Mucosa of descending colon (tissue), 3 donors: ENCODE results near the gene TMEM214. TPM values are rescaled to one million over a fixed set of nuclear protein-coding genes. Genes with fewer than 3 reads are reported as not detected.

Experiments used
- ATAC-seq: fragments of 200-7000 bp; cut with Tn5 transposase; one replicate; pipeline ENCODE4 v1.9.1; 2020; ENCODE audit warnings: mild to moderate bottlenecking, moderate library complexity
- DNase-seq, 3 donors: peaks; one replicate each; pipeline ENCODE4 v3.0.0-alpha.2; 2020
- H3K36me3 ChIP-seq: fragments of 200-600 bp; one replicate; pipeline ENCODE4 v1.8.0; 2021; ENCODE audit warnings: low read depth, mild to moderate bottlenecking
- H3K4me1 ChIP-seq: fragments of 200-600 bp; one replicate; pipeline ENCODE4 v1.8.0; 2021; ENCODE audit warnings: low read depth, mild to moderate bottlenecking
- H3K4me3 ChIP-seq: fragments of 200-600 bp; one replicate; pipeline ENCODE4 v1.8.0; 2021; ENCODE audit warnings: mild to moderate bottlenecking
- H3K9me3 ChIP-seq: fragments of 200-600 bp; one replicate; pipeline ENCODE4 v1.8.0; 2021; ENCODE audit warnings: mild to moderate bottlenecking
- CTCF ChIP-seq: fragments of 200-600 bp; IDR thresholded peaks from one replicate; pipeline ENCODE4 v1.8.0; 2022; ENCODE audit warnings: antibody characterized with exemption, mild to moderate bottlenecking
- intact Hi-C, 2 donors: fragments of 100-400 bp; cut with DNase I in 1 of 2; cut with micrococcal nuclease in 1 of 2; formaldehyde crosslinking; loops; one replicate each; pipeline versions ENCODE4 v1.11.0 to v1.11.1; 2022; cut with DNase I, micrococcal nuclease
- total RNA-seq, 3 donors: library from RNA; stranded (reverse); fragmentation: NEBNext Ultra II Directional in 2 of 3; extraction: Animal tissue kit (Norgen Biotek cat#: 25700) in 2 of 3; gene quantifications; one replicate each; pipeline versions ENCODE4 v1.2.1 to v1.2.4, GENCODE V29; 2021 to 2023
- donor health status: DM: no; HTN: no; CAD: no; lungs with moderate emphysema.
- donor health status: DM: no; HTN: no; CAD: no.
- donor health status: DM: no; HTN: yes; CAD: no.

TMEM214 gene
- total RNA-seq, 3 donors from 2014 or later = 78.9 to 93.3 (median 80.1) TPM

GRCh38 chr2:27000228-27000627, 32.5 kb upstream of the TMEM214 start:
- intact Hi-C loops = no loop called here
- DNase-seq (no peak), ATAC-seq (no peak)
- Histone ChIP-seq H3K4me1 (no peaks in the 10 kb centered on the region), H3K4me3 (no peak overlapping the region), H3K9me3 (no peaks in the 10 kb centered on the region), H3K36me3 (no peaks in the 10 kb centered on the region)
- no peak for TF ChIP-seq CTCF

DNA sequence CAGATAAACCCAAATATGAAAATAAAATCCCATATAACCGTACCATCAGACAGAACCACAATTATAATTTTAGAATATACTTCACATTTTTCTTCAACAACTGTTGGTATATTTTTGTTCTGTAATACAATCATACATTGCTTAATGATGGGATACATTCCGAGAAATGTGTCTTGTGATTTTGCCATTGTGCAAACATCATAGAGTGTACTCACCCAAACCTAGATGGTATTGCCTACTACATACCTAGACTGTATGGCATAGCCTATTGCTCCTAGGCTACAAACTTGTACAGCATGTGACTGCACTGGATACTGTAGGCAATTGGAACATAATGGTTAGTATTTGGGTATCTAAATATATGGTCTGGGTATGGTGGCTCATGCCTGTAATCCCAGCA, 31.8 kb upstream of the TMEM214 start:
- no peak overlapping the region for H3K4me3 ChIP-seq
- ATAC-seq (no peak), DNase-seq (no peak)
- no peaks in the 10 kb centered on the region for H3K4me1 ChIP-seq
- H3K36me3 ChIP-seq = no peaks in the 10 kb centered on the region
- intact Hi-C loops = no loop called here
- TF ChIP-seq CTCF = no peak
- H3K9me3 ChIP-seq = no peaks in the 10 kb centered on the region

GRCh38 chr2:27001950-27002349, 30.8 kb upstream of the TMEM214 start:
- no peaks in the 10 kb centered on the region for H3K4me1 ChIP-seq
- TF ChIP-seq CTCF = no peak
- H3K9me3 ChIP-seq = no peaks in the 10 kb centered on the region
- no peaks in the 10 kb centered on the region for H3K36me3 ChIP-seq
- intact Hi-C loops = no loop called here
- no peak for ATAC-seq
- H3K4me3 ChIP-seq = no peak overlapping the region
- no peak for DNase-seq

DNA sequence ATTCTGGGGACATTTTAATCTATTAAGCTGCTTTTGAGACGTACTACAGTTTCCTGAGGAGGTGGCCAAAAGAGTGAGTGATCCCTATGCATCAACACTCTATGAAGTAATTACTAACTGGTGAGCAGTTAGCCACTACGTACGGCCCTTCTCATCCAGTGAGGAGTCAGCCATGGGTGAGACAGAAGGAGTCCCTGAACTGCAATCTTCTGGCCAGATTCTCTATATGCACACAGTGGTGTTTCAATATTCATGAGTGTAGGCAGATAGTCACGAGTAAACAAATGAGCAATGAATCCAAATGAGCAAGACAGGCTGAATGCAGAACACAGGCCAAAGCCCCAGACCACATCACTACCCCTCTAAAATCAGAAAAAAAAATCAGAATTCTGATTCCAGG, 29.8 kb upstream of the TMEM214 start:
- no peak for ATAC-seq
- intact Hi-C loops = no loop called here

DNA sequence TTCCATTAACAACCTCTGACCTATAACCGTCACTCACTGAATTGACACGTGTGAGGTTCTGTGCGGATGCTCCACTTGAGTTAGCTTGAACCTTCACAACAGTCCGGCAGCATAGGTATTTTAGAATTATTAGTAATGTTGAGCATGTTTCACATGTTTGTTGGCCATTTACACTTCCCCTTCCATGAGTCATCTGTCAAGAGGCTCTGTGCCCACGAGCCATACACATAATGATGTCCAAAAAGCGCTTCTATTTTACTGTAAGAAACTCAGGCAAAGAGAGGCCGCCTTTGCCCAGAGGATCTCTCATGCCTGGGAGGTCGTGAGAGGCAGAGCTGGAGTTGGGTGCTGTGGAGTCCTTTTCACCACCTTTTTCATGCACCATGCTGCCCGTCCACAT, 28.9 kb upstream of the TMEM214 start:
- no peak for DNase-seq

More for the DNA sequence above, 29.8 kb upstream of the TMEM214 start:
- Histone ChIP-seq H3K36me3 (no peaks in the 10 kb centered on the region), H3K4me1 (no peaks in the 10 kb centered on the region), H3K9me3 (no peaks in the 10 kb centered on the region), H3K4me3 (no peak overlapping the region)
- TF ChIP-seq CTCF = no peak
- DNase-seq = no peak

More for the DNA sequence above, 28.9 kb upstream of the TMEM214 start:
- Histone ChIP-seq H3K4me1 (no peaks in the 10 kb centered on the region), H3K9me3 (no peaks in the 10 kb centered on the region), H3K4me3 (no peak overlapping the region), H3K36me3 (no peaks in the 10 kb centered on the region)
- intact Hi-C loops = no loop called here
- ATAC-seq = no peak
- TF ChIP-seq CTCF = no peak
